Activated CD4-positive, alpha-beta memory T cell treated with anti-CD3 and anti-CD28 coated beads for 36 hours (primary cell): ENCODE data around the gene OSBPL10. TPM values are rescaled to one million over a fixed set of nuclear protein-coding genes. Genes with fewer than 3 reads are reported as not detected.

Experiments used
- CTCF ChIA-PET: fragments of 350-600 bp; sonication (Branson Sonifier 250); formaldehyde crosslinking; loops from one replicate; lab custom pipeline; 2021; ENCODE audit warnings: antibody characterized with exemption, inconsistent platforms; lab: Charles Lee
- POLR2A ChIA-PET: fragments of 350-600 bp; sonication (Branson Sonifier 250); formaldehyde crosslinking; loops from one replicate; lab custom pipeline; 2021; ENCODE audit warnings: antibody characterized with exemption; lab: Charles Lee
- DNase-seq: peaks from one replicate; pipeline ENCODE4 v3.0.0-alpha.2; 2020
- H3K27ac Mint-ChIP-seq: one replicate; pipeline ENCODE4 v1.8.0; 2021; ENCODE audit warnings: mixed read lengths
- H3K27me3 Mint-ChIP-seq: one replicate; pipeline ENCODE4 v1.8.0; 2021; ENCODE audit warnings: mixed read lengths
- H3K36me3 Mint-ChIP-seq: one replicate; pipeline ENCODE4 v1.8.0; 2021; ENCODE audit warnings: mixed read lengths
- H3K4me1 Mint-ChIP-seq: one replicate; pipeline ENCODE4 v1.8.0; 2021; ENCODE audit warnings: low read depth, mixed read lengths
- H3K4me3 Mint-ChIP-seq: one replicate; pipeline ENCODE4 v1.8.0; 2021; ENCODE audit warnings: mild to moderate bottlenecking, mixed read lengths
- H3K9me3 Mint-ChIP-seq: one replicate; pipeline ENCODE4 v1.8.0; 2021; ENCODE audit warnings: mixed read lengths
- intact Hi-C: fragments of 100-400 bp; cut with micrococcal nuclease; formaldehyde crosslinking; loops from one replicate; pipeline ENCODE4 v1.15.1; 2023
- total RNA-seq, 2 experiments: library from RNA; stranded (reverse); gene quantifications; one replicate each; pipeline ENCODE4 v1.2.3, GENCODE V29; 2021

The OSBPL10 gene
- total RNA-seq, 2 experiments from 2014 or later, result 3.4 to 3.5 TPM

DNA sequence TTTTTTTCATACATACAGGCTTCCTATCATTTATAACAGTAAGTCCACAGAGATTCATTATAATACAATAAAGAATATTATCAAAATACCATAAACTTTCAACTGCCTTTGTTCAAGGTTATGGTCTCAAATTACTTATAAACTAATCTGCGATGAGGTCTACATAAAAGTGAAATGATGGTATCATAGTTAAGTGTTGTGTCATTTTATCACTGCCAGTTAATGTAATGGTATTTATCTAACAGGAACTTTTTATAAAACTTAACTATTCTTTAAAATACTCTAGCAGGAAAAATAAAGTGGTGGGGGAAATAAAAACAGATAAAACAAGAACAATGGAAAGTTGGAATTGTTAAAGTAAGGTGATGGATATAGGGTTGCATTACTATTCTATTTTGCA lies 153.1 kb downstream of the OSBPL10 start:
- H3K27me3 Mint-ChIP-seq, result peaks cover 4% of the 10 kb centered on the region
- ChIA-PET POLR2A (no interaction called here), CTCF (no interaction called here)
- DNase-seq, result no peak
- intact Hi-C loops, result no loop called here
- no peaks in the 10 kb centered on the region for H3K9me3 Mint-ChIP-seq
- H3K36me3 Mint-ChIP-seq, result no peaks in the 10 kb centered on the region
- no peak overlapping the region for H3K27ac Mint-ChIP-seq
- no peaks in the 10 kb centered on the region for H3K4me1 Mint-ChIP-seq
- no peak overlapping the region for H3K4me3 Mint-ChIP-seq

DNA sequence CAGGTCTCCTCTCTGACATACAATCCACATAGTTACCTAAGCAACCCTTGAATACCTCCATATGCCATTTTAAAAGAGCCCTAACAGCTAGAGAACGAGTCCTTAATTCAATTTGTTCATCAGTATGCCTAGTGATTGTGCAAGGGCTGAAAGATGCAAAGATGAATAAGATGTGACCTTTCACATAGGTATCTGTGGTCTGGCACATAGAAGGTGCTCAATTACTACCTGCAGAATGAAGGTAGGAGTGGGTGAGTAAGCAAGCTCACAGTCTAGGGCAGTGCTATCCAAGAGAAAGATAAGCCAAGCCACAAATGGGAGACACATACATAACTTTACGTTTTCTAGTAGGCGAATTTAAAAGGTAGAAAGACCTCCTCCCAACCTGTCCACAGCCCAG lies 157.9 kb downstream of the OSBPL10 start:
- no peaks in the 10 kb centered on the region for H3K4me1 Mint-ChIP-seq
- peaks cover 6% of the 10 kb centered on the region for H3K27me3 Mint-ChIP-seq
- DNase-seq, result no peak
- intact Hi-C loops, result no loop called here
- no peaks in the 10 kb centered on the region for H3K36me3 Mint-ChIP-seq
- no peak overlapping the region for H3K27ac Mint-ChIP-seq
- CTCF ChIA-PET, result interaction anchor here (0.6 kb wide), 1 partner anchor 27 kb away, joined by 3 read pairs; no protein-coding TSS in a partner anchor
- H3K4me3 Mint-ChIP-seq, result no peak overlapping the region
- H3K9me3 Mint-ChIP-seq, result no peaks in the 10 kb centered on the region
- POLR2A ChIA-PET, result no interaction called here

DNA sequence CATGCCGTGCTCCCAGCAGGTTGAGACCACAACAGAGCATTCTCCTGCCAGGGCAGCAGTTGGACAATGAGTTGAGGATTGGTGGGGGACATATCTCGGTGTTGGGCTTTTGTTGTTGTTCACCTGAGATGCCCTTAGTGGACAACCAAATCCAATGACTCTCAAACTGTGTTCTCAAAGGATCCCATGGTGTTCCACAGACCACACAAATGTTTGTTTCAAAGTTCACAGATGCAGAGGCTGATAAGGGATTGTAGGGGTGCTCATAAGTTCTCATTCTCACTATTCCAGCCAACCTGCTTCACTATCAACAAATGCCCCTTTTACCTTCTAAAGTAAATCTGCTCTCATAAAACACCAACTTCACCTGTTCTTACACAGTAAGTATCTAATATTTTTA lies 159.9 kb downstream of the OSBPL10 start:
- DNase-seq, result no peak
- Mint-ChIP-seq H3K27ac (no peak overlapping the region), H3K4me3 (no peak overlapping the region), H3K4me1 (no peaks in the 10 kb centered on the region), H3K27me3 (peaks cover 4% of the 10 kb centered on the region), H3K9me3 (no peaks in the 10 kb centered on the region), H3K36me3 (no peaks in the 10 kb centered on the region)
- CTCF ChIA-PET, result no interaction called here
- POLR2A ChIA-PET, result no interaction called here
- intact Hi-C loops, result no loop called here

DNA sequence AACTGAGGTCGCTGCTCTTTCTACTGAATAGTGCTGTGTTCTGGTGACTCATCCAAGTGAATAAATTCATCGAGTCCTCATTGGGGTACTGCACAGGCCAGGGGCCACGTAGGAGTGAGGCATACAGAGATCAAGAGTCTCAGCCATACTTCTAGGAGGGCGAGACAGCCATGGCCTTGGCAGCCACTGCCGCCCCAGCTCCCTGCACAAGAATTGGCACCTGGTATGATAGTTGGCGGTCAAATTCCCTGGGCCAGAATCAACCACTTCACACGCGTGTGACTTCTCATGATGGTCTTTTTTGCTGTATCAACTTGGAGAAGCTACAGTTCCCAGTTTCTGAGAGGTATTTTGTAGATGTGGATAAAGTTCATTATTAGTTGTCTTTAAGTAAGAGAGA lies 161.6 kb downstream of the OSBPL10 start:
- H3K9me3 Mint-ChIP-seq, result no peaks in the 10 kb centered on the region
- peaks cover 1% of the 10 kb centered on the region for H3K27me3 Mint-ChIP-seq
- DNase-seq, result no peak
- intact Hi-C loops, result no loop called here
- no peaks in the 10 kb centered on the region for H3K4me1 Mint-ChIP-seq
- H3K36me3 Mint-ChIP-seq, result no peaks in the 10 kb centered on the region
- ChIA-PET POLR2A (no interaction called here), CTCF (no interaction called here)
- H3K27ac Mint-ChIP-seq, result no peak overlapping the region
- H3K4me3 Mint-ChIP-seq, result no peak overlapping the region

GRCh38 chr3:31817411-31817966 lies 163.6 kb downstream of the OSBPL10 start:
- Mint-ChIP-seq H3K36me3 (no peaks in the 10 kb centered on the region), H3K4me3 (no peak overlapping the region), H3K27me3 (peaks cover 1% of the 10 kb centered on the region), H3K9me3 (no peaks in the 10 kb centered on the region), H3K27ac (no peak overlapping the region), H3K4me1 (no peaks in the 10 kb centered on the region)
- ChIA-PET POLR2A (no interaction called here), CTCF (no interaction called here)
- intact Hi-C loops, result no loop called here
- DNase-seq, result no peak

GRCh38 chr3:31815631-31816440 lies 165.2 kb downstream of the OSBPL10 start:
- H3K36me3 Mint-ChIP-seq, result no peaks in the 10 kb centered on the region
- H3K27me3 Mint-ChIP-seq, result peaks cover 1% of the 10 kb centered on the region
- POLR2A ChIA-PET, result no interaction called here
- H3K4me1 Mint-ChIP-seq, result no peaks in the 10 kb centered on the region
- DNase-seq, result no peak
- CTCF ChIA-PET, result no interaction called here
- H3K9me3 Mint-ChIP-seq, result no peaks in the 10 kb centered on the region
- intact Hi-C loops, result no loop called here
- no peak overlapping the region for H3K27ac Mint-ChIP-seq
- H3K4me3 Mint-ChIP-seq, result no peak overlapping the region

- Mint-ChIP-seq H3K9me3 (no peaks in the 10 kb centered on the region), H3K27ac (no peak overlapping the region), H3K4me3 (no peak overlapping the region), H3K27me3 (no peaks in the 10 kb centered on the region), H3K4me1 (no peaks in the 10 kb centered on the region), H3K36me3 (no peaks in the 10 kb centered on the region)
- DNase-seq, result no peak
- intact Hi-C loops, result no loop called here
- ChIA-PET CTCF (no interaction called here), POLR2A (no interaction called here)
Measured at GRCh38 chr3:31815006-31815405, 166.1 kb downstream of the OSBPL10 start.

GRCh38 chr3:31813686-31814085 lies 167.4 kb downstream of the OSBPL10 start:
- Mint-ChIP-seq H3K4me1 (no peaks in the 10 kb centered on the region), H3K27ac (no peak overlapping the region), H3K36me3 (no peaks in the 10 kb centered on the region), H3K27me3 (no peaks in the 10 kb centered on the region), H3K4me3 (no peak overlapping the region), H3K9me3 (no peaks in the 10 kb centered on the region)
- intact Hi-C loops, result no loop called here
- ChIA-PET CTCF (interaction anchor here (0.7 kb wide), 1 partner anchor 330 kb away, joined by 3 read pairs; no protein-coding TSS in a partner anchor), POLR2A (no interaction called here)
- DNase-seq, result no peak

DNA sequence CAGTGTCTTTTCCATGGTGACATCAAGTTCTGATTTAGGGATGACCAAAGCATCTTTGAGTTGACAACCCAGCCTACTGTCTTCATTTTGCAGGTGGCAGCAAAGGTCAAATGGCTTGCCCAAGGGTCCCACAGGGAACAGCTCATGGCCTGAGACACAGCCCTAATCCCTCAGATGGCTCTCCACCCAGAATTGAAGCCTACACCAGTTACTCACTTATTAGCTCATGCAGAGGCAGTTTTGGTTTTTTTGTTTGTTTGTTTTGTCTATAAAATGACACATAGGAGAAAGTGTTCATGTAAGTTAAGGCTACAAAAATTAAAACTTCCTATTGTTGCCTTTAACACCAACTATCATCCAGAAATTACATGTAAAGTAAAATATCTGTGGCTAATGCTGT lies 167.9 kb downstream of the OSBPL10 start:
- Mint-ChIP-seq H3K4me3 (no peak overlapping the region), H3K4me1 (no peaks in the 10 kb centered on the region), H3K27me3 (no peaks in the 10 kb centered on the region), H3K9me3 (no peaks in the 10 kb centered on the region), H3K36me3 (no peaks in the 10 kb centered on the region), H3K27ac (no peak overlapping the region)
- intact Hi-C loops, result no loop called here
- DNase-seq, result no peak
- CTCF ChIA-PET, result interaction anchor here (0.7 kb wide), 1 partner anchor 331 kb away, joined by 3 read pairs; no protein-coding TSS in a partner anchor
- POLR2A ChIA-PET, result no interaction called here

GRCh38 chr3:31810991-31811433 lies 170.1 kb downstream of the OSBPL10 start:
- Mint-ChIP-seq H3K36me3 (no peaks in the 10 kb centered on the region), H3K9me3 (no peaks in the 10 kb centered on the region), H3K27me3 (no peaks in the 10 kb centered on the region), H3K27ac (no peak overlapping the region), H3K4me3 (no peak overlapping the region), H3K4me1 (no peaks in the 10 kb centered on the region)
- intact Hi-C loops, result no loop called here
- ChIA-PET CTCF (no interaction called here), POLR2A (no interaction called here)
- no peak for DNase-seq

DNA sequence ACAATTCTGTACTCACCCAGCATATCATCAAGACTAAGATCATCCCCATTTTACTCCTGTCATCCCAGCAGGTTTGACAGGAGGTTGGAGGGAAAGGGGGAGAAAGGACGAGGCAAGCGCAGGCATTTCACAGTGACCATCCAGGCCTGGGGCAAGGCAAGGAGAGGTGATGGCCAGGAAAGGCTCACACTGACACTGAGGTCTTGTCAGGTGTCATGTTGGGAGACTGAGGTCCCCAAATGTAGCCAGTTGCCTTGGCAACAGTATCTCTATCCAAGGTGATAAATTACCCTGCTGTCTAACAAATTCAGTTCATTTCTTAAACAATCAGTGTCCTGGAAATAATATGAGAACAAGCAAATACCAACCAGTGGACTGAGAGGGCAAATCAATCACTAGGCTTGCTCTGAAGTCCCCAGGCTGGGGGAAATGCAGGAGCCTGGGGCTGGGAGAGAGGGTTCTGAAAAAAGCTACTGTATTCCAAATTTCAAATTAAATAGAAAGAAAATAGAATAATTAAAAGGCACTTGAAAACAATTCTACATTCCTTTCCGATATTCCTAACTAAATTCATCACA lies 172.8 kb downstream of the OSBPL10 start:
- no peaks in the 10 kb centered on the region for H3K27me3 Mint-ChIP-seq
- no peak overlapping the region for H3K4me3 Mint-ChIP-seq
- intact Hi-C loops, result no loop called here
- no peaks in the 10 kb centered on the region for H3K36me3 Mint-ChIP-seq
- POLR2A ChIA-PET, result no interaction called here
- no peak for DNase-seq
- H3K4me1 Mint-ChIP-seq, result no peaks in the 10 kb centered on the region
- no peak overlapping the region for H3K27ac Mint-ChIP-seq
- CTCF ChIA-PET, result no interaction called here
- no peaks in the 10 kb centered on the region for H3K9me3 Mint-ChIP-seq

DNA sequence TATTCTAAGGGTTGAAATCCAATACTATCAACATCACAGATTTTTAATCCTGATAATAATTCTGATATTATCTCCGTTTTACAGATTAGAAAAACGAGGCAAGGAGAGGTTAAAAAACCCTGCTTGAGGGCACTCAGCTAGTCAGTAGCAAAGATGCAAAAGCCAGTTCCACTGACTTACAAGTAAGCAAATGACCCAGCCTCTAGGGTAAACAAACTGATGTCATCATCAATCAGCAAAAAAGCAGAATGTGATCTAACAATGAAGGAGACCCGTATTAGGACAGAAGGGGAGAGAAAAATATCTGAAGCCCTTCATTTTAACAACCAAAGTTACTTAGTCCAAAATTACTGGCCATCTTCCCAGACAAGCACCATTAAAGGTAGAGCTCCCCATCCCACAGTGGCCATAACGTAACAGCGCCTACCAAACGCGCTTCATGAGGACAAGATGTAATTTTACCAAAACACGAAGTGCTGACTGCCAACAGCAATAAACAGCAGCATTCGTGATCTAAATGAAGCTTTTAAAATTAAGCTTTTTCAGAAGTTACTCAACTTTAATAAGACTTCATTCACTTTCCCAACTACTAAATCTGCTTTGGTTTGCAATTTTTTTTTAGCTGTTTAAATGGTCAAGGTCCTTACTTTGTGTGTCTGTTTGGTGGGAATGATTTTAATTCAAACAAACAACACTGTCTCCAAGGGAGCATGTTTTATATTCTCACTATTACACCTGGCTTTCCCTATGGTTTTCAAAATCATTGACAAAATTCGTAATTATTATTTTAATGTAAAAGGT lies 176.6 kb downstream of the OSBPL10 start:
- ChIA-PET CTCF (interaction anchor here (0.6 to 1.3 kb wide), 3 partner anchors 79 to 400 kb away, joined by 3 to 5 read pairs (median 3); no protein-coding TSS in a partner anchor), POLR2A (no interaction called here)
- no peaks in the 10 kb centered on the region for H3K9me3 Mint-ChIP-seq
- no peak overlapping the region for H3K4me3 Mint-ChIP-seq
- intact Hi-C loops, result no loop called here
- H3K27ac Mint-ChIP-seq, result no peak overlapping the region
- no peaks in the 10 kb centered on the region for H3K36me3 Mint-ChIP-seq
- no peak for DNase-seq
- no peaks in the 10 kb centered on the region for H3K4me1 Mint-ChIP-seq
- no peaks in the 10 kb centered on the region for H3K27me3 Mint-ChIP-seq
